NB4 (cell line): ENCODE data around the gene GNG5.

Source experiments
- TF ChIP-seq, protein P1 (sequence below): IDR thresholded peaks from one replicate; pipeline ENCODE4 v1.5.1; 2012; ENCODE audit warnings: low read depth, low read length
- TF ChIP-seq, protein P2 (sequence below): IDR thresholded peaks from 2 replicates; pipeline ENCODE4 v1.6.1; 2011; ENCODE audit warnings: low read depth, low read length

DNA sequence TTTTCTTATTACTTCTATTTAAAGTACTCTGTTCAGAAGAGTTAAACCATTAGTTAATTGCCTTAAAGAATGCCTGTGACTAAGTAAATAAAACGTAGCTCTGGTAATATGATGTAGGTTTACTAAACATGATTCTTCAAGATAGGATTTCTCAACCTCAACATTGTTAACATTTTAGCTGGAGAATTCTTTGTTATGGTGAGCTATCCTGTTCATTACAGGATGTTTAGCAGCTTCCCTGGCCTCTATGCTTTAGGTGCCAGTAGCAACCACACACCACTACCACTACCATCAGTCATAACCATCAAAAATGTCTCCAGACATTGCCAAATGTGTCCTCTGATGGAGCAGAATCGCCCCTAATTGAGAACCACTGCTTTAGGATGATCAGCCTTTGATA is 16.6 kb downstream of the GNG5 start:
- TF ChIP-seq, protein P1, sequence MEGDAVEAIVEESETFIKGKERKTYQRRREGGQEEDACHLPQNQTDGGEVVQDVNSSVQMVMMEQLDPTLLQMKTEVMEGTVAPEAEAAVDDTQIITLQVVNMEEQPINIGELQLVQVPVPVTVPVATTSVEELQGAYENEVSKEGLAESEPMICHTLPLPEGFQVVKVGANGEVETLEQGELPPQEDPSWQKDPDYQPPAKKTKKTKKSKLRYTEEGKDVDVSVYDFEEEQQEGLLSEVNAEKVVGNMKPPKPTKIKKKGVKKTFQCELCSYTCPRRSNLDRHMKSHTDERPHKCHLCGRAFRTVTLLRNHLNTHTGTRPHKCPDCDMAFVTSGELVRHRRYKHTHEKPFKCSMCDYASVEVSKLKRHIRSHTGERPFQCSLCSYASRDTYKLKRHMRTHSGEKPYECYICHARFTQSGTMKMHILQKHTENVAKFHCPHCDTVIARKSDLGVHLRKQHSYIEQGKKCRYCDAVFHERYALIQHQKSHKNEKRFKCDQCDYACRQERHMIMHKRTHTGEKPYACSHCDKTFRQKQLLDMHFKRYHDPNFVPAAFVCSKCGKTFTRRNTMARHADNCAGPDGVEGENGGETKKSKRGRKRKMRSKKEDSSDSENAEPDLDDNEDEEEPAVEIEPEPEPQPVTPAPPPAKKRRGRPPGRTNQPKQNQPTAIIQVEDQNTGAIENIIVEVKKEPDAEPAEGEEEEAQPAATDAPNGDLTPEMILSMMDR: no peak
- TF ChIP-seq, protein P2, sequence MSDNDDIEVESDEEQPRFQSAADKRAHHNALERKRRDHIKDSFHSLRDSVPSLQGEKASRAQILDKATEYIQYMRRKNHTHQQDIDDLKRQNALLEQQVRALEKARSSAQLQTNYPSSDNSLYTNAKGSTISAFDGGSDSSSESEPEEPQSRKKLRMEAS: no peak
